ENCODE data around the gene SLC50A1.

GRCh38 chr1:155131285-155131684 is 4.4 kb upstream of the SLC50A1 start:
- TF ChIP-seq MAX (IDR thresholded peaks at IDR 0.05; ENCODE audit: low read depth, low read length) (no peak), POLR2A (IDR thresholded peaks at IDR 0.05; ENCODE audit: extremely low read depth, insufficient read length) (no peak)

All from NB4 (cell line).